Inflammatory macrophage (primary cell): ENCODE measurements around the gene PREX1.
"Not testable (repeated sequence)": the region's sequence is repeated elsewhere in the genome, so short reads cannot be mapped to it uniquely, and the experiment has no call there.

Experiments
- DNase-seq, 2 donors: peaks; one replicate each; pipeline ENCODE4 v3.0.0-alpha.2; 2020 to 2022

PREX1 gene

DNA sequence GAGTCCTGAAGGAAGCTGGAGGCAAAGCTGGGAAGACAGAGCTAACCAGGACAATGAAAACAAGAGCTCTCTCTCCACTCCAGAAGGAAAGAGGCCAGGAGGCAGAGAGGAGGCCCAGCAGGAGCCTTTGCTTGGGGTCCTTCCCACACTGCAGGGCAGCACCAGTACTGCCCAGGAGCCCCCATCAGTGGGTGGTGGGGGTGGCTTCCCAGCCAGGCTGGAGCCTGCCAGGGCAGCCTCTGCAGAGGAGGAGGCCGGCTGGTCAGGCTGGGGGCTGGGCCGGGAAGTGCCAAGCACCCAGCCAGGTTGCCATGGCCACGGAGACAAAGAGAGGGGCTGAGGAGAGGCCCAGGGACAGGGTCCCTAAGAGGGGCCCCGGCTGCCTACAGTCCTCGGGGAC, 33.4 kb downstream of the PREX1 start:
- DNase-seq = no peak

DNA sequence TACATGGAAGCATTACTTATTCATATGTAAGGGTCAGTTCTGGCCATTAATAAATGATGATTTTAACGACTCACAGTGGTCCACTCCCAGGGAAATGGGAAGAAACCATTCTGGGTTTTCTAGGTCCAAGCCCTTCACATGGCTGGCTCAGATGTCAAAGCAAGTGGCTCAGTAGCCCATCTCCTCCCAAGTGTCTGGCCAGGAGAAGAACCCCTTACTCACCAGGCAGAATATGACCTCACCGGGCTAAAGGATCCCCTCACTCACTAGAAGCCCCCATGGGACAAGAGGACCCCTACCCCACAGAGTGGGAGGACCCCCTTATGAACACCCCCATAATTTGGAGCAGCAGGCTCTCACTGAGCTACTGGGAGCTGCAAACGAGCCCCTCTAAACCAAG, 34.0 kb downstream of the PREX1 start:
- no peak for DNase-seq

DNA sequence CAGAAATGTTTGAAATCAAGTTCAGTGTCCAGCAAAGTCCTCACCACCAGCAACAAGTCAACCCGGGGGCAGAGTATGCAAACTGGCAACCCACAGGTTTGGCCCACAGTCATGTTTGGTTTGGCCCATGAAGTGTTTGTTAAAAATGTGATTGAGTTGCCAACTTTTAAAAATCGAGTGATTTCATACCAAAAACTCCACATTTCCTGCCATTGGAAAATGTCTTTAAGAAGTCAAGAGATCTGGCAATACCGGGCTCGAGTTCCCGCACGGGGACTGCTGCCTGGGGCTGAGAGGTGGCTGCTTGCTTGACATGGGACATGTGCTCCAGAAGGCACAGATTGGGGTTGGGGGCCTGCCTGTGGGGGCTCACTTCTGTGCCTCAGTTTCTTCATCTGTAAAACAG, 36.1 kb downstream of the PREX1 start:
- DNase-seq = no peak

DNA sequence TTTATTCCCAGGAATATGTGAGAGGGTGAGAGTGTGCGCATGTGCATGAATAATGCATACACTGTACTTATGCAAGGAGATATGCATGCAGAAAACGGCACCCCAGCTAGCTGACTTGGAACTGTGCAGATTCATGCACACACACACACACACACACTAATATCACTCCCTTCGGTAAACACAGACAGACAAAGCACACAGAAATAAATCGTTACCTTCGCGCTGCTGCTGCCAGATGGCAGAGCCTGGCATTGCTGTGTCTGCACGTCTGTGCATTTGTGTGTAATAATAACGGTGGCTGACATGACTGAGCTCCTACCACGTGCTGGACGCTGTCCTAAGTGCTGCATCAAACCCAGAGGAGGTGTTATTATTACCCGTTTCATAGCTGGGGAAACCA, 36.8 kb downstream of the PREX1 start:
- no peak for DNase-seq

DNA sequence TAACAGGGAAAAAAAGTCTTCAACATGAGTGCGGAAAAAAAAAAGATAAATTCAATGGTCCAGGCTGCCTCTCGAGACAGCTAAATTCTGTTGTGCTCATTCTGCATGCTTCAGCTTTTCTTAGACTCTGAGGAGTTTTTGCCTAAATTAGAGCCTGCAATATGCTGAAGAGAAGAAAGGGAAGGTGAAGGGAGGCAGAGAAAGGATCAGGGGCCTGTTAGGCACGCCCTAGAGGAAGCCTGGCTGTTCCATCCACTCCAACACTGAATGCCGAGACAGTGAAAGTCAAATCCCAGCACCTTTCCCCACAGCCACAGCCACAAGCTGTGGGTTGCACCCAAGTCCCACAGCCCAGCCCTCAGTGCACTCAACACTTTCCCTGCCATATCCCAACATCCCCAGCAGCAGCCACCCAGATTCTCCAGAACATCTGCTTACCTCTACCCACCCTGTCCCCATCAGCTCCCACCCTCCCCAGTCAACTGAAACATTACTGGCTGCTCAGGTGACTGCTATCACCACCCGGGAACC, 37.3 kb downstream of the PREX1 start:
- no peak for DNase-seq

DNA sequence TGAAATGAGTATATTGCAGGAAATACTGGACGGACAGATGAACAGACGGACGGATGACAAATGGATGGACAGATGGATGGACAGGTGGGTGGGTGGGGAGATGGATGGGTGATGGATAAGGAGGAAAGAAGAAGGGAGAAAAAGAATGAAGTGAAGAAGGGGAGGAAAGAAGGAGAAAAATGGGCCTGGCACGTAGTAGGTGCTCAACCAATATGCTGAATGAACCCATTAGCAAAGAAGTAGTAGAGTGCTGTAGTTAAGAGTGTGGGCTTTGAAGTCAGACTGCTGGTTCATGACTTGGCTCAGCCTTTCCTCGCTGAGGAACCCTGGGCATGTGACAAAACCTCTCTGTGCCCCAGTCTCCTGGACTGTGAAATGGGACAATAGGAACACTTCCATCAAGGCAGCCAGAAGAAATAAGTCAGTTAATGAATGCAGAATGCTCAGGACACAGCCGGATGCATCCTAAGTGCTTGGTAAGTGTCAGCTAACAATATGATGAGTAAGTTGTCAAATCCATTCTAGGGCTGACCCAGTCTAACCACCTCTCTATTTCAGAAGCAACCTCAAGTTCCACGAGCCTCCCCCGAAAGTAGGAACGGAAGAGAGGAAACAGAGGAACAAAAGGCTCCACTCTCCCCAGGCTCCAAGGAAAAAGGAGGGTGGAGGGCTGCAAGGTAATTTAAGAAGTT, 37.9 kb downstream of the PREX1 start:
- no peak for DNase-seq

DNA sequence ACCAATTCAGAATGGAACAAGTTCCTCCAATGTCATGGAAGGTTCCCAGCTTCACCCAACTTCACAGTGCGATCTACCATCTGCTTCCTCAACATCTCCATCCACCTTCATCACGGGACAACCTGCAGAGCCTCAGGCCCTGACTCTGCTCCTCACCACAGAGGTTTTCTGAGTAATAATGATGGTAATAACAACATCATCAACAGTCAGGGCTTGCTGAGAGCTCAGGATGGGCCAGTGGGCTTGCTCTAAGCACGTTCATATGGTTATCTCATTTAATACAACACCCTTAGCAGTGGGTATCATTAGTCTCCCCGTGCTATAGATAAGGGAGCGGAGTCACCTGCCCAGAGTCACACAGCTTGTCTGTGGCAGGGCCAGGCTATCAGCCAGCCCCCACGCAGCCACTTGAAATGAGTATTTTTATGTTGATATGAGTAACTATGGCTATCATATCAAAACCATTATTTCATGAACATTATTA, 38.6 kb downstream of the PREX1 start:
- DNase-seq = no peak

DNA sequence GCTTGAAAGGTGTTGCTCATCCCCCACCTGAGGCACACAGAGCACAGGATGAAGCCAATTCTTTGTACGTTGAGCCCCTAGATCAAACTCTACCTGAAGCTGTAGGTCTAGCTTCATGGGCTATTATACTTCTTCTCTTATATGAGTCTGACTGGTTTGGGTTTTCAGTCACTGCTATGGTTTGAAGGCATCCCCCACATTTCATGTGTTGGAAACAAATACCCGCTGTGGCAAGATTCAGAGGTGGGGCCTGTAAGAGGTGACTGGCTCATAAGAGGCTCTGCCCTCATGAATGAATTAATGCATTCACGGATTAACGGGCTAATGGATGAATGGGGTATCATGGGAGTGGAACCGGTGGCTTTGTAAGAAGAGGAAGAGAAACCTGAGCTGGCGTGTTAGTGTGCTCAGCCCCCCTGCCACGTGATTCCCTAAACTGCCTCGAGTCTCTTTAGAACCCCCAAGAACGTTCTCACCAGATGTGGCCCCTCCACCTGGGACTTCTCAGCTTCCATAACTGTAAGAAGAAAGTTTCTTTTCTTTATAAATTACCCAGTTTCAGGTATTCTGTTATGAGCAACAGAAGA, 39.2 kb downstream of the PREX1 start:
- DNase-seq = peak in 1 of 2 donors; percentile 30

DNA sequence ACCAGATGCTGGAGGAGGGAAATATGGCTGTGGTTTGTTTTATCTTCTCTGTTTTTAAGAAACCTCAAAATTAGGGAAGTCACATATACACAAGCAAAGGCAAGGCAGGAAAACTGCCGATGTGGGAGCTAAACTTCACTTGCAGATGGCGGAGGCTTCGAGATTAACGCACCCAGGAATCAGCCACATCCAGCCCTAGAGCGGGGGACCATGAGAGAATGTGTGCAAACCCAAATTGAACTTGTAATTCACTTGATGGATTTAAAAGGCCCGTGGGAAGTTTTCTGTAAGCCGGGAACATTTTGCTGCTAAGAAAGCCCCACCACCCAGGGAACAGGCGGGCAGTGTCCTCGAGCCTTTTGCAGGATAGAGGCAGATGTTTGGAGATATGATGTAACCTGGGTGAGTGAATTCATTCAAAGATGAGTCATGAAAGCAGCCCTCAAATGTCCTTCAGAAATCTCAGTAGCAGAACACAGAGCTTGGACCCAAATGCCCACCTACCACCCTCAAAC, 39.9 kb downstream of the PREX1 start:
- peak; percentile 71 for DNase-seq

DNA sequence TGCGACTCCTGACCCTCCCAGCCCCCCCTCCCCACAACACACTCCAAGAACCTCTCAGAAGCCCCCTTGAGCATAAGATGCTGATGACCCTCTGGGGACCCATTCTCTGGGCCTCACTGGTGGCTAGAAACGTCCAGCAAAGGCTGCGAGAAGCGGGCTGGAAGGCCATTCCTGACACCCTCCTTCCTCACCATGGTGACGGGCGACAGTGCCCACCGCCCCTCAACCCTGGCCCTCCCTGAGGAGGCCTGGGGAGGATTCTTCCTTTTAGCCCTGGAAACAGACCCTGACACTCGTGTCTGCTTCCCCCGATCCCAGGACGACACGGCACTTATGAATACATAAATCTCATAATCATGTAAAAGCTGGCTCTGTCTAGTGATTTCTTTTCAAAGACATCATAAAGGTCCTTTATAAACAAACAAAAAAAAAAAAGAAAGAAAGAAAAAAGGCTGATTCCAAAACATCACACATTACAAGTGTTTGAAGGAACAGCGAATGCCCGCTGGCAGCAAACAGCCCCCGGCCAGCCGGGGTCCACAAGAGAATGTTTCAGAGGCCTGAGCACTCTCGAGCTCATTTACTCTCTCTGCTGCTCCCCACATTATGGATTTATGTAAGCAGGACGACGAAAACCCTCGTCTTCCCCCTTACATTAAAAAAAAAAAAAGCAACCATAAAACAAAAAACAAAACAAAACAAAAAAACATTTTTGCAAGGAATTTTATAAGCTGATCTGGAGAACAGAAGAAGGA, 40.7 kb downstream of the PREX1 start:
- DNase-seq = no peak

DNA sequence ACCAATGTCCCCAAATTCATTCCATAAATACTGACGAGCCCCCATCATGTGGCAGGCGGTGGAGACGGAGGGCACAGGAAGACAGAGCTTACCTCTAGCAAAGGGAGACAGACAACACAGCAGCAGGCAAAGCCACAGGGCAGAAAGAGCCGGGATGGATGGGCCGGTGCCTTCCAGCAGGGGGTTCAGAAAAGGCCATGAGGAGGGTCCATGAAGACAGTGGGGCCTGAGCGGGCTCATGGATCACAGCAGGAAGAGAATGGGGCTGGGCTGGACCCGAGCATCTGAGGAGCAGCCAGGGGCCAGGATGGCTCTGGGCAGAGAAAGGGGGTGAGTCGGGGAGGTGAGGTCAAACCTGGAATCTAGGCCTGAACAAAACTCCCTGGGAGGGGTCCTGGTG, 42.0 kb downstream of the PREX1 start:
- DNase-seq = no peak

DNA sequence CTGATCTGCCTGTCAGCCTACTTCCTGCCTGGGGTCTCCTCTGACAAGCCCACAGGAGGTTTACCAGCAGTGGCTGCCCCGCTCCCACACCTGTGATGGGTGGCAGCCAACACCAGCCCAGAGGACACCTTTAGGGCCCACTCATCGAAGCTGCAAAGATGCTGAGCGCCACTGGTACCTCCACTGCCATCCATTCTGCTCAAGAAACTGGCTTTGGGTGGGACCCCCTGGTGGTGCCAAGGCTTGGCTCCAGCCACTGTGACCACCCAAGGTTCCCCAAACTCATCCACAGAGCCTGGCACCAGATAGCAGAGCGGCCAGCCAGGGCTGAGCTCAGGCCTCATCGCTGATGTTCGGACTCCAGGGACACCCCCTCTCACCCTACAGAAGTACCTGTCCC, 42.5 kb downstream of the PREX1 start:
- DNase-seq = no peak

DNA sequence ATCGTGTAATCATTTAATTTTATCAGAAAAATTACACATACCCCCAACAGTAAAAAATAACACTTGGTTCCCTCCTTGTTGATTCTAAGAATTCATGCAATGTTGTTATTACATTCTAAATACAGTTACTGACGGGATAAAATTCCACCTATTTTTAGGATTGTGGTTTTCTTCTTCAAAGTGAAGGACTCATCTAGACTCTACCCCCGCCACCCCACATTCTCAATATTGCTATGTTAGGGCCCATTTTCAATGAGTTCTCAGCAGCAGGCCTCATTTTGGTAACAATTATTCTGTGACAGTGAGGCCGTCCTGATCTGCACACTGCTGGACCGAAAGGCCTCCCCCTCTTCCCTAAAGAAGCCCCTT, 43.5 kb downstream of the PREX1 start:
- DNase-seq = no peak

DNA sequence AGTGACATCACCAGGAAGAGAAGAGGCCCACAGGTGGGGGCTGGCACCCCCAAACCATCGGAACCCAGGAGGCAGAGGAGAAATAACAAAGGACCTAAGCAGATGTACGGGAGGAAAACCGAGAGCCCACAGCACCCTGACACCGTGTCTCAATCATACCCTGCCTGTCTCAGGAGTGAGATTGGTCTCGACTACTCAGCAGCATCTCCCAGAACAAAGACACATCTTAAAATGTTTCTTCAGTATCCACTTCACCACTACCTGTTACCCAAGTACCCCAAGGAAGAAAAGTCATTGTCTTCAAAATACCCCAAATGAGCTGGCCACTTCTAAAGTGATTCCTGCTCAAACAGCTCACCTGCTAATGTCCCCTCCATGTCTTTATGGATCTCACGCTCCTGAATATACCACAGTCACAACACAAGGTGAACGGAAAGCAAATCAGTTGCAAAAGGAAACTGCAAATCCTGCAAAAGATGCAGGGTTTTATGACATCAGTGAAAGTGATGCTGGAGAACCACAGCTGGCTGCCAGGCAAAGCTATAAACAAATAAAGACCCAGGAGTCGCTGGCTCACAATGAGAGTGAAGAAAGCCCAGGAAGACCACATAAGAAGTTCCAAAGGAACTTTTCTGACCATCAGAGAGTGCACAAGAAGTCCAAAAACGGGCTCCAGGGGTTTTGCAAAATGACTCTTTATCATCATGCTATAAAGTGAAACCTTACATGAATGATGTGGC, 44.1 kb downstream of the PREX1 start:
- DNase-seq = no peak

DNA sequence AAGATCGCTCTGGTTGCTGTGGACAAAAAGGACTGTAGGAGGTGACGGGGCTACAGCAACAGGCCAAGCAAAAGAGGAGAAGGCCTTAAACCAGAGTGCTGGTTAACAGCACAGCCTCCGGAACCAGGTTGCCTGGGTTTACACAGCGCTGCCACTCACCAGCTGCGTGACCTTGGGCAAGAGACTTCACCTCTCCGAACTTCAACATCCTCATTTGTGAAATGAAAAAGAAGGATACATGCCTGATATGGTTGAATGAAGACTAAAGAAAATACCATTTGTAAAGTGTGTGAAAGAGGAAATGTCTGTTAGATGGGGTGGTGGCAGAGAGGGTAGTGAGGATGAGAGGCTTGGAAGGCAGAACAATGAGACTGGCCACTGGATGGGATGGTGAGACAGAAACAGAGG, 44.9 kb downstream of the PREX1 start:
- no peak for DNase-seq

DNA sequence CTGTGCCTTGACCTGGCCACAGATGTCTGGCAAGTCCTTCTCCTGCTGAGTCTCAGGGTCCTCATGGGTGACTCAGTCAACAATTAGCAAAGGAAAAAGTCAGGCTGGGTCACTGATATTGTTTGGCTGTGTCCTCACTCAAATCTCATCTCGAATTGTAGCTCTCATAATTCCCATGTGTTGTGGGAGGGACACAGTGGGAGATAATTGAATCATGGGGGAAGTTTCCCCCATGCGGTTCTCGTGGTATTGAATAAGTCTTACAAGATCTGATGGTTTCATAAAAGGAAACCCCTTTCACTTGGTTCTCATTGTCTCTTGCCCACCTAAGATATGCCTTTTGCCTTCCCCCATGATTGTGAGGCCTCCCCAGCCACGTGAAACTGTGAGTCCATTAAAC, 45.7 kb downstream of the PREX1 start:
- peak; percentile 14 to 42 for DNase-seq

DNA sequence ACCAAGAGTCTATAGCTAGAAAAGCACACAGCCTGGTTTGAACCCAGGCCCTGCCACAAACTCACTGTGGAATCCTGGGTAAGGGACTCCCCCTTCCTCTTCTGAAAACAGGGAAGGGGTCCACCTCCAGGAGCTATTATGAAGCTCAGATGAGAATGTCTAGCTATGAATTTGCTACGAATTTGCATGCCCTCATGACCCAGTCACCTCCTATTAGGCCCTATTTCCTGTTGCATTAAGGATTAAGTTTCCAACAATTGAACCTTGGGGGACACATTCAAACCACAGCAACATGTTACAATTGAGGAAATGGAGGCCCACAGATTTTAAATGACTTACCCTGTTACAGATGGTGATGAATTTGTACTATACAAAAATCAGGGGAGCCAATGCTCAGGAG, 46.2 kb downstream of the PREX1 start:
- DNase-seq = no peak

DNA sequence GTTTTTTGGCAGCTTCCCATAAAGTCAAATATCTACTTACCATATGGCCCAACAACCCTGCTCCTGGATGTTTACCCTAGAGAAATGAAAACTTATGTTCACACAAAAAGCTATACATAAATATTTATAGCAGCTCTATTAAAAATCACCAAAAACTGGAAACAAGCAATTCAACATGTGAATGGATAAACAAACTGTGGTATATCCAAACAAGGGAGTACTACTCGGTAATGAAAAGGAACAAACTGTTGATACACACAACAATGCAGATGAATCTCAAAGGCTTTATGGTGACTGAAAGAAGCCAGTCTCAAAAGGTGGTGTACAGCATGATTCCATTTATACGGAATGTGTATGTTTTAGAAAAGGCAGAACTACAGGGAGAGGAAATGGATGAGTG, 48.4 kb downstream of the PREX1 start:
- no peak for DNase-seq

DNA sequence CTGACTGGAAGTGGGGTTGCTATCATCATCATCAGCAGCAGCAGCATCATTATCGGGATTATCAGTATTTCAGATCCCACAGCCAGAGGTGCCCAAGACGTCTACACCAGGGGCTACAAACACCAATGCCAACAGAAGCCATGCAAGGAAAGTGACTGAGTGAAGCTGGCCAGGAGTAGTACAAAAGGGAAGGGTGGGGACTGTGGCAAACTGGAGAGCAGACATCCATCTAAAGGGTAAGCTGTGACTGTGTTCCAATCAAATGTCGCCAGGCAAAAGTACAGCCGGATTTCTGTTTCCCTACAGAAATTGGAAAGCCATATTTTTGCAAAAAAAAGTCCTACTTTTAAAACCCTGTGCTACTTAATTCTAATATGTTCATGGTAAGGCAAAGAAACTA, 50.0 kb downstream of the PREX1 start:
- no peak for DNase-seq

DNA sequence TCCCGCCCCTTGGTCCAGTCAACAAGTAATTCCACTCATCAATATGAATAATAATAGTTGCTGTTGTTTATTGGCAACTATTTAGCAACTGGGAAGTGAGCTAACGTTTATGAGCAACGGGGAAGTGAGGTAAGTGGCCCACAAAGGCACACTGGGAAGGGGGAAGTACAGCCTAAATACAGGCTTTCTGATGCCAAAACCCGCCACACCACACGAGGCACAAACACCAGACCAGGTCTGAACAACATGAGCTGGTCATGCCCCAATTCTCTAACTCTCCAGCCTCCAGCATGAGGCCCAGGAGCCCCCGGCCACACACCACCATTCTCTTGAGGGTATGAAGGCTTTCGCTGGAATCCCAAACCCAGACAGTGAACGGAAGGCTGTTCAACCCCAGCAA, 50.8 kb downstream of the PREX1 start:
- peak; percentile 87 for DNase-seq

DNA sequence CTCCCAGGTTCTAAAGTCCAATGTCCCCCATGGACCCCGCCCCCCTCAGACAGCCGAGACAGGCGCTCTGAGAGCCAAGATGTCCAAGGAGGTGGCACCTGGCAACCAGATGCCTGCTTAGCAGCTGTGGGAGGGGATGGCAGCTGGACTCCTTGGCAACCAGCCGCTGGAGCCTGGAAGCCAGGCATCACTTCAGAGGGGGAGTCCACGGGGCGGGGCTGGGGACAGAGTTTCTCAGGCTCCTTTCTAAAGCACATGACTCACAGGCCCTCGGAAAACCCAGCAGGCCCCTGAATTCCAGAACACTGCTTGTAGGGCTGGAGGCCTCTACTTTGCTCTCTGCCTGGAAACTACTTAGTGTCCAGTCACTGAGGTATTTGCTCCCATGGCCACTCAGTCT, 51.5 kb downstream of the PREX1 start:
- DNase-seq = no peak

DNA sequence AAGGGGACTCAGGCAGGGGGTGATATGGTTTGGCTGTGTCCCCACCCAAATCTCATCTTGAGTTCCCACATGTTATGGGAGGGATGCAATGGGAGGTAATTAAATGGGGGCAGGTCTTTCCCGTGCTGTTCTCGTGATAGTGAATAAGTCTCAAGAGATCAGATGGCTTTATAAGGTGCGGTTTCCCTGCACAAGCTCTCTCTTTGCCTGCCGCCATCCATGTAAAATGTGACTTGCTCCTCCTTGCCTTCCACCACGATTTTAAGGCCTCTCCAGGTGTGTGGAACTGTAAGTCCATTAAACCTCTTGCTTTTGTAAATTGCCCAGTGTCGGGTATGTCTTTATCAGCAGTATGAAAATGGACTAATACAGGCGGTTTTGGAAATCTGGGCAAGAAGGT, 52.3 kb downstream of the PREX1 start:
- not testable (repeated sequence) for DNase-seq

DNA sequence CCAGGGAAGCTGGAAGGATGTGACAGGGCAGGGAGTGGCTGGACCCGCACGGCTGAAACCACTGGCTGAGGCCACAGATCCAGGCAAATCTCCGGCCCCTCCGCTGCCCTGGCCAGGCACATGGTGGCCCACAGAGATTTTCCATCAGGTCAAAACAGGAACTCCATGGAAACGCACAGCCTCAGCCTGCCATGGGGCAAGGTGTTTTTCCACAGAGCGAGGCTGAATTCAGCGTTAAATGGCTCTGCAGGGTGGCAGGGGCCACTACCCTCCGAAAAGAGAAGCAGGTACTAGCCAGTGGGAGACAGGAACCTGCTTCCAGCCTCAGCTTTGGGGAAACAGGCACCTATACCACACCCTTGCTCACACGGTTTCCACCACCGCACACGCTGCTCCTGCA, 53.1 kb downstream of the PREX1 start:
- DNase-seq = no peak
